HG02678 (cell line): ENCODE measurements around the gene GSG1L.
"Not testable (repeated sequence)": the region's sequence is repeated elsewhere in the genome, so short reads cannot be mapped to it uniquely, and the experiment has no call there.

Experiments
- ATAC-seq: cut with Tn5 transposase; IDR thresholded peaks from one replicate; pipeline ENCODE4 v1.9.1; 2021; ENCODE audit warnings: mild to moderate bottlenecking, moderate library complexity; ENCODE audit not compliant: unreplicated experiment

Gene GSG1L

GRCh38 chr16:27917949-27918348 lies 145.6 kb downstream of the GSG1L start:
- no peak for ATAC-seq

DNA sequence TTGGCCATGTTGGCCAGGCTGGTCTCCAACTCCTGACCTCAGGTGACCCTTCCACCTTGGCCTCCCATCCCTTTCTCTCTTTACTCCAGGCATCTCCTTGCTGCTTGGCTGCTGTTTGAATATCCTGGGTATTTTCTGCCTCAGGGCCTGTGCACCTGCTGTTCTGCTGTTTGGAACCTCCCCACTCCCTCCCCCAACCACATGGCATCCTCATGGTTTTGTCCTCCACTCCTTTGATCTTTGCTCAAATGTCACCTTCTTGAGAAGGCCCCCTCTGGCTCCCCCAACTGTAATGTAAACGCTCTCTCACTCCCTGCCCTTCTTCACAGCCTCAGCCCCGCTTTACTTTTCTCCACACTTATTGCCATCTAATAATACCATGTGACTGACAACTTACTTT lies 152.0 kb downstream of the GSG1L start:
- ATAC-seq = no peak

DNA sequence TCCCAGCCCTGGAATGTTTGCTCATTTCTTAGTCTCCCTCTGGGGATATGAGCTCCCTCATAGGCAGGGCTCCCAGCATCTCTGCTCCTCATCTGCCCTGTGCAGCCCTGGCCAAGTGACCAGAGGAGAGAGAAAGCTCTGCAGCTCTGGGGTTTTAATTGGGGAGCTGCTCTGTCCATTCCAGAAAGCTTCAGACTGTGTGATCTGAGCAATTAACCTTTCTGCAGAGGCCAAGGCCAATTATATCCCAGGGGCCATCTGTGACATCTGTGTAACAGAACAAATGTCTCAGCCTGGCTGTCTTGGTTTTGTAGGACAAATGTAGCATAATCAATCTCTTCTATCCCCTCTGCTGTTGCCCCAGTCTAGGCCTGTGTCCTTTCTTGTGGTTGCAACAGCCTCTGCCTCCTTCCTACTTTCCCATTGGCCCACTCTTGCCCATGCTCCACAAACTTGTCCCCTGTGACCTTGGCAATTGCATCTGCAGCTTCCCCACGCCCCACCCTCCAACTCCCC lies 156.0 kb downstream of the GSG1L start:
- ATAC-seq = no peak

DNA sequence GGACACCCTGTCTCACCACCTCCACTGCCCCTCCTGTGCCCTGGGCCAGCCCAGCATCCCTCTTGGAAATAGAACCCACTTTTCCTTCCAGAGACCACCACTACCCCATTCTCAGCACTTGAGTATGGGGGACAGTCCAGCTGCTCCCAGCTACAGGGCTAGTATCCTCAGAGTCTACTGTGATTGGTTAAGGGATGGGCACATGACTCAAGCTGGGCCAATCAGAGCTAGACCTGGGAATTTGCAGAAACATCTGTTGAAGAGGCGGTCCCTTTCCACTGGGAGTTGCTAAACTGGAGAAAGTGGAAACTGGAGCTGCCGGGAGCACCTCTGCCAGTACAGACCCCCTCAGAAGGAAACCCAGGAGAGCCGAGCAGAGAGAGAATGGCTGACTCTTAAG lies 156.6 kb downstream of the GSG1L start:
- no peak for ATAC-seq

DNA sequence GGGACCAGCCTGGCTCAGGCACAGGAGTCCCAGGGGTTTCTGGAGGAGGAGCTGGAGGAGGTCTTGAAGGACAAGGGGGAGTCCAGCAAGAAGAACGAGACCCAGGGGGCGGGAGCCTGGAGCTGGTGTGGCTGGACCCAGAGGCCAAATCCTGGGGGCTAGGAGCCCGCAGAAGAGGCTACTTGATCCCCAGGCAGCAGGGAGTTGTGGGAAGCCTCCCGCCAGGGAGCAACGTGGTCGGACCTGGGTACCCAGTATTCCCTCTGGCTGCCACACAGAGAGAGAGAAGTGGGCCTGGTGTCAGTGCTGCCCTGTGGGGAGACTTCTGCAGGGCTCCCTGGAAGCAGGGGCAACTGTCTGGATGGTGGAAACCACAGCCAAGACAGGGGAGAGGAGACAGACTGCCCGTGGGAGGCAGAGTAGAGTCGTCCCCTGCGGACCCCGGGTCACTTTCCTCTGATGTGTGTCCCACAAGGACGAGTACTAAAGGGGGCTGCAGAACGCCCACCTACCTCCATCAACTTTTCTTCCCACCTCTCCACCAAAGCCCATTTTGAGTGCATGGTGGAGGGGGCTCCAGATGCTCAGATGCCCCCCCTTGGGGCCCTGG lies 160.4 kb downstream of the GSG1L start:
- ATAC-seq = no peak

- no peak for ATAC-seq
Observed at GRCh38 chr16:27902551-27902950, 161.0 kb downstream of the GSG1L start.

GRCh38 chr16:27901956-27902355 lies 161.6 kb downstream of the GSG1L start:
- ATAC-seq = no peak

DNA sequence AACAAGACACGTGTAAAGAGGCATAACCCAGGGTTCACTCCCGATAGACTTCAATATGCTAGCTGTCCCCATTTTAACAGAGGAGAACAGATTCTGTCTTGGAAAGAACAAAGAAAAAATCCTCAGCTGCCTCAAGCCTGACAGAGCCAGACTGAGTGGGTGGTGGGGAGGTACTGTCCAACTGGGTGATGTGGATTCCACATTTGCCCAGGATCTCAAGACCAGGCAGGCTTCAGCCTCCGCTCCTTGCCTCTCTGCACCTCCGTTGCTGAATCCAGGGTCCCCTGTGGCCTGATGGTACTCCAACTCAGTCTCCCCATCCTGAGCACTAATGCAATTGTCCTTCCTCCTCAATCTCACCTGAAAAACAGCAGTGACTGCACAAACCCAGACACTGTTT lies 163.8 kb downstream of the GSG1L start:
- ATAC-seq = no peak

DNA sequence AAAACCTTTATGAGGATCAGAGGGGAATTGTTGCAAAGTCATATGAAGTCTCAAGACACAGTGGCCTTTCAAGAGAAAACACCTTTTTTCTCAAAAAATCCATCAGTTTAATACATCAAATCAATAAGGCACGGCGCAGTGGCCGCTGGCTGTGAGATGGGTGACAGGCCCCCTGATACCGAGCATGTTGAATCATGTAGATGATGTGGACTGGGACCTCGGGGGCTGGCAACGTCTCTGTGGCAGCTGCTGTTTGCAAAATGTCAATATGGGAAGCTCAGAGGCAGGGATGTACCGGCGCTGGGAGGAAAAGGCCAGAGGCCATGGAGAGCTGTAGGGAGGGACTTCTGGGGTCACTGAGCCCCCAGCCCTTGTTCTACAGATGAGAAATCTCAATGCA lies 169.1 kb downstream of the GSG1L start:
- ATAC-seq = no peak

DNA sequence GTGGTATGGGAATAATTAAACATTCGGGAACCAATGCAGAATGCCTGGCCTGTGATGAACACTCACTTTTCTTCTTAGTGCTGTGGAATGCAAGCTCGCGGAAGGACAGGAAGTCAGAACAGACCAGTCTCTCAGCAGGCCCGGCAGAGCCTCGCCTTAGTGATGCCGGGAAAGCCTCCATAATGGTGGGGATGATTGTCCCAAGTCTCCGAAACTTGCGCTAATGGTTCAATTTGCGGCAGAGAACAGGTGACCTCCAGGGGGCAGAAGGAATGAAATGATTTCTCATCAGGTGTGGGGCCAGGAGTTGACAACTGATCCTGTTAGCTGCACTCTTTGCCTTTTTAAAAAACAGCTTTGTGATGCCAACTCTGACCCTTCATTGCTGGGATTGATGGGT lies 170.6 kb downstream of the GSG1L start:
- no peak for ATAC-seq

- ATAC-seq = no peak
Observed at GRCh38 chr16:27890866-27891265, 172.6 kb downstream of the GSG1L start.

- ATAC-seq = no peak
Observed at GRCh38 chr16:27890006-27890405, 173.5 kb downstream of the GSG1L start.

GRCh38 chr16:27883576-27883975 lies 179.9 kb downstream of the GSG1L start:
- ATAC-seq = no peak

GRCh38 chr16:27880287-27880686 lies 183.2 kb downstream of the GSG1L start:
- ATAC-seq = no peak

DNA sequence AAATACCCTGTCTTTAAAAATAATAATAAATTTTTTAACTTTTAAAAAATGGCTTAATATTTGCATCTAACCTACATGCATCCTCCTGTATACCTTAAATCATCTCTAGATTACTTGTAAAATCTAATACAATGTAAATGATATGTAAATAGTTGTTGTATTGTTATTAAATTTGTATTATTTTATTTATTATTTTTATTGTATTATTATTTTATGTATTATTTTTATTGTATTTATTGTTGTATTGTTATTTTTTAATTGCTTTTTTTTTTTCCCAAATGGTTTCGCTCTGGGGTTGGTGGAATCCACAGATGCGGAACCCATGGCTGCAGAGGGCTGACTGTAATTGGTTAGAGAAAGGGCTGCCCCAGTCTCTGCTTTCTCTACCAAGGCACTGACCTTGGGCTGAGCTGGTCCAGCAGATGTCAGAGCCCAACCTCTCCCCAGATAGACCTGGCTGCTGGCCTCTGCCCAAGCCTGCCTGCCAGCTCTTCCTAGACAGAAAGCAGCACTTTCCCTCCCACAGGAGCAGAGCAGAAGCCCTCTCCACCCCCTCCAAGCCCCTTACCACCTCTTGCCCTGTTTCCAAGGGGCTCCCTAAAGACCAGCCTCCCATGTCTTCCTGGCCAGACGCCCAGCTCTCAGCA lies 183.8 kb downstream of the GSG1L start:
- no peak for ATAC-seq

- ATAC-seq = not testable (repeated sequence)
Observed at GRCh38 chr16:27872627-27873026, 190.9 kb downstream of the GSG1L start.

DNA sequence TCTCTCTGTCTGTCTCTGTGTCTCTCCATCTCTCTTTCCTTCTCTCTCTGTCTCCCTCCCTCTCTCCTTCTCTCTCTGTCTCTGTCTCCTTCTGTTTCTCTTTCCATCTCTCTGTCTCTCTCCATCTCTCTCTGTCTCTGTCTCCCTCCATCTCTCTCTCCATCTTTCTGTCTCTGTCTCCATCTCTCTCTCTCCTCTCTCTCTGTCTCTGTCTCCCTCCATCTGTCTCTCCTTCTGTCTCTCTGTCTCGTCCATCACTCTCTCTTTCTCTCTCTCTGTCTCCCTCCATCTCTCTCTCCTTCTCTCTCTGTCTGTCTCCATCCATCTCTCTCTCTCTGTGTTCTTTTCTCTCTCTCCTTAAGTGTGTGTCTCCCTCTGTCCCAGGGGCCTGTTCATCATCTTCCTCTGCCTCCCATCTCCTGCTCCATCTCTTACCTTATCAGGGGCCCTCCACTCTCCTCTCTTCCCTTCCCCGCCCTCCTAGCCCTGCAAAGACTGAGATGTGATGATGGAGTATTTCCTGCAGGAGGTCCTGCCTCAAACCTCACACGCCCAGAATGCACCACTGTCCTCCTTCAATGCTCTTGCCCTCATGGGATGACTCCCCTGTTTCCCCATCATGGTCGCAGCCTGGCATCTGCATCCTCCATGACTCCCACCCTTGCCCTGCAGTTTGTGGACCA lies 193.3 kb downstream of the GSG1L start:
- ATAC-seq = no peak

GRCh38 chr16:27869411-27869810 lies 194.1 kb downstream of the GSG1L start:
- ATAC-seq = no peak

DNA sequence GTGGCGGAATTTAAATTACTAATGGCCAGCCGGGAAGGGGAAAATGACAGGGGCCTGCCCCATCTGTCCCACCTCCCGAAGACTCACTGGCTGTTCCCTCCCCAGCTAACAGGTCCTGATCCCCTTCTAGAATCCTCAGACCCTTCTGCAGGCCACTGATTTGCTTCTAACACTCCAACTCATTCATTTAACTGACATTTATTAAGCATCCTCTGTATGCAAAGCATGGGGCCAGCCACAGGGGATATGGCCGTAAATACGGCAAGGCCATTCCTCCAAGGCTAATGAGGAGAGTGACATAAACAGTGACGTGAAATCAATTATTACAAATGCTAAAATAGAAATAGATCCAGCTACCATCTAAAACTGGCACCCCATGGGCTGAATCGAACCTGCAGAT lies 195.3 kb downstream of the GSG1L start:
- no peak for ATAC-seq

DNA sequence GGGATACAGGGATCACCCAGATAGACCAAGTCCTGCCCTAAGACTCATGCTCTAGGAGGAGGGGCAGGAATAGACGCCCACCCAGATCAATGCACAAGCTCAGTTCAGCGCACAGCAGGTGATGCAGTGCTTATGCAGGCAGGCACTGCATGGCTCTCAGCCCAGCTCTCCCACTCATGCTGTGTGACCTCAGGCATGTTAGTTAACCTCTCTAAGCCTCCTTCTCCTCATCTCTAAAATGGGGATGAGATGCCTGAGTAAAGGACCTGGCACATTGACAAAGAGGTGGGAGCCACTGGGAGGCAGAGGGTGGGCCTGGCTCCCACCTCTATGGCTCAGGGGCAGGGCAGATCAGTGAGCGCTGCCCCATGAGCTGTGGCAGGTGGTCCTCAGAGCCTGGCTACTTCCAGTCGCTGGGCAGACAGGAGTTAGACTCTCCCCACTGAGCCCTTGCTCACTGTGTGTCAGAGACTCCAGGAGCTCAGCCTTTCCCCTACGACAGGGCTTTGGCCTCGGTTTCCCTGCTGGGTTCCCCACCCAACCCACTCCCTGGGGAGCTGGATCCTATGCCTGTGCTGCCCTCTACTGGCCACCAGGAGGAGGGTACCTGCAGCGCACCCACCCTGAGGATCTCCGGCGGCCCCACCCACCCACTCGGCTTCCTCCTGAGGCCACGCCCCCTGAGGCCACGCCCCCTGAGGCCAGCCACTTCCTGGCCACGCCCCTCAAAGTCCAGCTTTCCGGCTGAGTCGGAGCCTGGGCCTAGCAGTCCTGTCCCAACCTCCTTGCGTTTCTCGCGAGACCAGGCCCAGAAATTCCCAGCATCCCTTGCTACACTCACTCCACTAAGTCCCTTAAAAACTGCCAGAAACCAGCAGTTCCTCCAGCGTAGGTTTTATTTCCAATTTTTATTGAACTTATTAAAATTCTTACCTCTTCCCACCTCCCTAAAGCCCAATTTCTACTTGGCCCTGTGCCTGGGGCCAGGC lies 196.1 kb downstream of the GSG1L start:
- no peak for ATAC-seq

DNA sequence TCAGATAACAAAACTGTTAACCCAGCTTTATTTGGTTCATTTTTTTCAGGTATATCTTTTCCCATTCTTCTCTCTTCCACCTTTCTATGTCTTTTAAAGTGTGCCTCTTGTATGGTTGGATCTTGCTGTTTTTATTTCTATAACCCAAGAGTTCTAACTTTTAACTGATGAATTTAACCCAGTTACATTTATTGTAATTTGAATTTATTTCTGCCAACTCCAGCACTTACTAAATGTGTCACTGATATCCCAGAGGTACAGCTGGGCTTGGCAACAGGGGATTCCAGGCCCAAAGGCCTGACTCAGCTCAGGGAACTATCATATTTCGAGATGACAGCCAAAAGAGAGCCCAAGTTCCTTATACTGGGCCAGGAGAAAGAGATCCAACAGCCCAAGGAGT lies 200.1 kb downstream of the GSG1L start:
- no peak for ATAC-seq
